Fibroblast of skin of back (primary cell): ENCODE results near the gene COP1. TPM values are rescaled to one million over a fixed set of nuclear protein-coding genes. Genes with fewer than 3 reads are reported as not detected.
"Not testable (repeated sequence)": the region's sequence is repeated elsewhere in the genome, so short reads cannot be mapped to it uniquely, and the experiment has no call there.

Experiments
- DNase-seq: peaks from one replicate; pipeline ENCODE4 v3.0.0-alpha.2; 2013
- polyA plus RNA-seq, 2 experiments: library from polyadenylated mRNA; unstranded; fragments of 120-200 nt; gene quantifications; one replicate each; pipeline ENCODE4 v1.2.1, GENCODE V29; 2013; ENCODE audit not compliant: insufficient read length in 2 of 2

Gene COP1
- polyA plus RNA-seq (2013, experiment 1 of 2; ENCODE audit: insufficient read length), result 42.8 TPM
- 37.5 TPM for polyA plus RNA-seq (2013, experiment 2 of 2; ENCODE audit: insufficient read length)

DNA sequence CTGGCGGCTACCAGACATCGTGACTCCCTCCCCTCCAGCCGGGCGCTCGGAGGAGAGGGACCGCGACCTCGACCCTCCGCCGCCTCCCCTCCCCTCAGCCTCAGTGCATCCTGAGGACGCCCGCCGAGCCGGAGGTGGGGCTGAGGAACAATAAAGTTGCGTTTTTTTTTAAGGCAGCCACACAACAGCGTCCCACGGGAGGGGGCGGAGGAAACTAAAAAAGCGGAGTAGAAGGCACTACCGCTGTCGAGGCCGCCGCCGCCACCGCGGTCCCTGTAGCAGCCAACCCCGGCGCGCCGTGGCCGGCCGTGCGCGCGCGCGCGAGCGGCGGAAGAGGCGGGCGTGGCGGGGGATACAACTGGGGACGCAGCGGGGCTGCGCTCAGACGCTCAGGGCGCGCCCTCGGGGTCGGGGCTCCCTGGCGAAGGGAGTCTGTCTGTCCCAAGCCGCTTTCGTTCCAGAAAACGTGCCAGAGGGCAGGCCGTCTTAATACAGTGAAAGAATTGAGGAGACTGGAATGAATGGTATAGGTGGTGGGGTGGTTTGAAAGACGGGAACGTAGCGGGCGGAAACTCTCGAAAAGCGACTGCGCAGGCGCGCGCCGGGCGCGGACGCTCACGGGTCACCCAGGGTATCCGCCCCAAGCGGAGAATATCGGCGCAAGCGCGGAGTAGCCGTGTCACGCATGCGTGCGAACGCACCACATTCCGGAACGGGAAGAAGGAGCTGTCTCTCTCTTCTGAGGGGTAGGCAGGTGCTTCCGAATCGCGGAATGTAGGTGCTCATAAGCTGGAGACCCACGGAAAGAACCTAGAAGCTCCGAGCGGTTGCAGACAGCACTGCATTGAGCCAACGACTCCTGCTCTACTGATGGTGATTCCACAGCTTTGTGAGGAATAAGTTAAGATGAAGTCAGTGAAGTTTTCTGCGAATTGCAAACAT is at the start of gene COP1:
Gene COP1, minus strand, starts transcription at position 326 of the 942 bp plus-strand sequence. Its CDS starts 308 bp downstream, at position 18.
- peak; percentile 94 for DNase-seq

DNA sequence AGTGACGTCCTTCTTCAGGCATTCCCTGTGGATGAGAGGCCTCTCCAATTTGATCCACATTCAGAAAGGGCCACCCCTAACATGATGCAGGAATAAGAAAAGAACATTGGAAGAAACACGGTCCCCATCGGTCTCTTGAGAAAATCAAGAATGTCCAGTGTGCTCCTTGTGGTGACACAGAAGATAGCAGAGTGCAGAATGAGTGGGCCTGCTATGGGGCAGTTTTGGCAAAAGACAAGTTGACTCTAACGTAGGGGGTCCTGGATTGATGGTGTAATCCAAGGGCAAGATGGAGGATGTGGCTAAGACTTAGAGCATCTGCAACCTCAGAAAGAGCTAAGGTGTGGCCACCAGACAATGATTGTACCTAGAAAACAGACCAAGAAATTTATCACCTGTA is 45.1 kb upstream of the COP1 start:
- no peak for DNase-seq

DNA sequence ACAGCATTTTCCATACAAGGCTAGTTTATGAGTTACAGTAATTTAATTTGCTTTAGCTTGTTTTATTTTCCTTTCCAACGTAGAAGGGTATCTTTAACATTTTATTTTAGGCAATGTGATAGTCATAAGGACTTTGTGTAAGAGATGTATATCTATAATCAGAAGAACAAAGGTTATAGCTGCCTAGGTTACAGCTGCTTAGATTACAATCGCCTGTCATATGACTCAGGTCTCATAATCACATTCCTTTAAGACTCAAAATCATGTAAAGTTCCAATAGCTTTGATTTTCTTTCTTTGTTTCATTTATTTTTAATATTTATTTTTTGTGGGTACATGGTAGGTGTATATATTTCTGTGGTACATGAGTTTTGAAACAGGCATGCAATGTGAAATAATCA is 37.8 kb upstream of the COP1 start:
- DNase-seq, result no peak

DNA sequence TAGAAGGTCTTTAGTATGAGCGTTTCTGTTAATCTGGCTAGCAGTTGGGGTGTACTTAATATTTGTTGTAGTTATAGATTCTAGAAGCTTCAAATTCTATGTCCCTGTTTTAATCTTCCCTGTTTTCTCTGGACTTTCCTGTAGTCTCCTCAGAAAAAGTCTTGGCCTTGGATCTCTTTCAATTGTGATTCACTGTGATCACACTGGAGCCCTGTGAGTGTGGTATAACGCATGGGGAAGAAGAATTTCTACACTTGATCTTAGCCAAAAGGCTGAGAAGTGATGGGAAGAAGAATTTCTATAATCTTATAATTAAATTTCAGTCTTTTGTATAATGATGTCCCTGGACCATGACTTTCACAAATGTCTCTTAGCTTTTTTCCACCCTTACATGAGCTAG is 36.7 kb upstream of the COP1 start:
- peak; percentile 38 for DNase-seq

DNA sequence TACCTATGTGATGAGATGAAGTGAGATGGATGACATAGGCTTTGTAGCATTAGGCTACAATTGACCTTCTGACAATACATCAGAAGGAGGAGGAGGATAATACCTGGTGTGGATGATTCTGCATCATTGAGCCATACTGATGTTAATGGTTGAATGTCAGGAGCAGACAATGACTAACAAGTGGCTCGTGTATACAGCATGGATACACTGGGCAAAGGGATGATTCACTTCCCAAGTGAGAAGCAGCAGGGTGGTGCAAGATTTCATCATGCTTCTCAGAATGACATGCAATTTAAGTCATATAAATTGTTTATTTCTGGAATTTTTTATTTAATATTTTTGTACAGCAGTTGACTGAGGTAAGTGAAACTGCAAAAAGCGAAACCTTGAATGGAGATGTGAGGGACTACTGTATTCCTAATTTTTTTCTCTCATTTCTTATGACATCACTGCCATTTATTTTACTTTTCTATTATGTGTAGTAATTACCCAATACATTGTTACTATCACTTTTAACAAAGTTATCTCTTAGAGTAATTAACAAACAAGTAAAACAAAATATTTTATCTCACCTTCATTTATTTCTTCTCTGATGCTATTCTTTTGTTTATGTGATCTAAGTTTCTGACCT is 34.4 kb upstream of the COP1 start:
- peak; percentile 89 for DNase-seq

DNA sequence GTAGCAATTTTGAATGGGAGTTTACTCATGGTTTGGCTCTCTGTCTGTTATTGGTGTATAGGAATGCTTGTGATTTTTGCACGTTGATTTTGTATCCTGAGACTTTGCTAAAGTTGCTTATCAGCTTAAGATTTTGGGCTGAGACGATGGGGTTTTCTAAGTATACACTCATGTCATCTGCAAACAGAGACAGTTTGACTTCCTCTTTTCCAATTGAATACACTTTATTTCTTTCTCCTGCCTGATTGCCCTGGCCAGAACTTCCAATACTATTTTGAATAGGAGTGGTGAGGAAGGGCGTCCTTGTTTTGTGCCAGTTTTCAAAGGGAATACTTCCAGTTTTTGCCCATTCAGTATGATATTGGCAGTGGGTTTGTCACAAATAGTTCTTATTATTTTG is 26.6 kb upstream of the COP1 start:
- not testable (repeated sequence) for DNase-seq

DNA sequence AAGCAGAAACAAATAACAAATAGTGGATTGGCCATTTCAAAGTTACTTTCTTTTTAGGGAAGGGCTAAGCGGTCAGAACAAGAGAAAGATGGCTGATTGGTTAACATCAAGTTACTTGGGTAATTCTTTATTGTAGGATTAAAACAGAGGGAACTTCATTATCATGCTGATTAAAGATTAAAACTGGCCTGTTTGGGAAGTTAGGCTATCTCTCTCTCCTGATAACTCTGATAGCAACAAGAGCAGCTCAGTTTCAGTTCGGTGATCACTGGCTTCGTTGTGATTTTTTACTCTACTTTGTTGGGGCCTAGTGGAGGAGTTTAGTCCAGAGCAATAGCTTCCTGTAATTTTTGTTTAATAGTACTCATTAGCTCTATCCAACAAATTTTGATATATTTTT is 20.5 kb upstream of the COP1 start:
- DNase-seq, result no peak

DNA sequence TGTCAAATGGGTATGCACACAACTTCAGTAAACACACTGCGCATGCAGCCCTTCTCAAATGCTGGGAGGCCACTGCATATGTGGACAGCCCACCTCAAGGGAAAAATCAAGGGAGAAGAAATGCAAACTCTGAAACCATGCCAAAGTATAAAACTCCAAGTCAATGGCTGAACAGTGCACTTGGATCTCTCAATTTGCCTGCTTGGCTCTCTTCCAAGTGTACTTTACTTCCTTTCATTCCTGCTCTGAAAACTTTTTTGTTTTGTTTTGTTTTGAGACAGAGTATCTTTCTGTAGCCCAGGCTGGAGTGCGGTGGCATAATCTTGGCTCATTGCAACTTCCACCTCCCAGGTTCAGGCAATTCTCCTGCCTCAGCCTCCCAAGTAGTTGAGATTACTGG is 18.8 kb upstream of the COP1 start:
- no peak for DNase-seq

DNA sequence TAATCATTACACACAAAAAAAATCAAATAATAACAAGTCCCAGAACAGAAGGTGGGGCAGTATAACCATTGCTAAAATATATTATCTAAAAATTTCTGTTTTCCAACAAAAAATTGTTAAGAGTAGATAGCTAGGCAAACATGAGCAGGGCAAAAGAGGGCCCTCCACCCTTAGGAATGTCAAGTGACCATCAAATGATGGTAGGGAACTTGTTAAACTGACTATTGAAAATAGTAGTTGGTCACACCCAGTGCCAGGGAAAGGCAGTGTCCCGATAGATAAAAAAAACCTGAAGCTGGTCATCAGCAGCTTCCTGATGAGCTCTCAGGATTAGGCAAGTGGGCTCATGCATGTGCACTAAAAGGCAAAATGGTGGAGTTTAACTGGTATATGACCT is 18.4 kb upstream of the COP1 start:
- DNase-seq, result no peak

DNA sequence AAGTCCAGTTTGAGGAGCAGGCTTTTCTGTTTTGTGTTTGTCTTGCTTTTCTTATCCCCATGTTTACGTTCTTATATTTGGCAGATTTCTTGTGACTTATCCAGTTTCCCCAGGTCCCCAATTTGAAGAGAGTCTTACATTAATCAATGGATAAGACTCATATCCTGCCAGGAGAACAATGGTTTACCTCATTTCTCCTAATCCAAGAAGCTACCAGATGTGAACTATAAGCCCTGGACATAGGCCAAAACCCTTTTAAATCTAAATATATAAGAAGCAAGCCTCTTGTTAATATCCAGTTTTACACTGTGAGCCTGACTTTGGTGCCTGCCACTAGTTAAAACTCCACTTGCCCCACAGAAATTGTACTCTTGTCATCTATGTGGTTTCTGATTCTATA is 15.1 kb upstream of the COP1 start:
- DNase-seq, result no peak

DNA sequence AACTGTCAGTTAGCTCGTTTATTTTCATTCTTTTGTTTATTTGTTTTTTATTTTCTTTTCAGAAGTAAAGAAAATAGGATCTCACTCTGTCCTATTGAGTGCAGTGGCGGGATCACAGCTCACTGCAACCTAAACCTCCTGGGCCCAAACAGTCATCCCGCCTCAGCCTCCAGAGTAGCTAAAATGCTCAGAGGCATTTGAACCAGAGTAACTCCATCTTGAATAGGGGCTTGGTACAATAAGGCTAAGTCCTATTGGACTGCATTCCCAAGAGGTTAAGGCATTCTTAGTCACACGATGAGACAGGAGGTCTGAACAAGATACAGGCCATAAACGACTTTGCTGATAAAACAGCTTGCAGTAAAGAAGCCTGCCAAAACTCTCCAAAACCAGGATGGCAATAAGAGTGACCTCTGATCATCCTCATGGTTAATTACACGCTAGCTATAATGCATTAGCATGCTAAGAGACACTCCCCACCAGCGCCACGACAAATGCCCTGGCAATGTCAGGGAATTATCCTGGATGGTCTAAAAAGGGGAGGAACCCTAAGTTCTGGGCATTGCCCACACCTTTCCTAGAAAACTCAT is 13.1 kb upstream of the COP1 start:
- DNase-seq, result no peak

DNA sequence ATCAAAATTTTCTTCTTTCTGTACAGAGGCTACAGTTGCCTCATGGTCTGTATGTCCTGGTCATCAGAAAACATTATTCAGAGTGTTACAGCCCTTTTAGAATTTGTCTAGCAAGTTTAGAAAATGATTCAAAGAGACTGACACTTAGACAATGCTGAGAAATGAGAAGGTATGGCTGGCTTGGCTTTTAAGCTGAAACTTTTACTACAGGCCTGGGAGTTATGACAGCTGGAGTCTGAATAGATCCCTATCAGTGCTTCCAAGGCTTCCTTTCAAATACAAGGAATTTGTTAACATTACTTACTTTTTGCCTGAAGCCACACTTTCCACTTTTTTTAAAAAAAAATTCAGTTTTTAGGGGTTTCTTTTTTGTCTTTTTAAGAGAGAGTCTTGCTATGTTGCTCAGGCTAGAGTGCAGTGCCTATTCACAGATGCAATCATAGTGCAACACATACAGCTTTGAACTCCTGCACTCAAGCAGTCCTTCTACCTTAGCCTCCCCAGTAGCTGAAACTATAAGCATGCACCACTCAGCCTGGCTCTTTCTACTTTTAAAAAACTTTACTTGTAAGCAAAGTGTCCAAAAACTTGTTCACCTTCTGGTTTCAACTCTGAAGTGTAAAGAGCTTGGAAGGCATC is 10.5 kb upstream of the COP1 start:
- no peak for DNase-seq

DNA sequence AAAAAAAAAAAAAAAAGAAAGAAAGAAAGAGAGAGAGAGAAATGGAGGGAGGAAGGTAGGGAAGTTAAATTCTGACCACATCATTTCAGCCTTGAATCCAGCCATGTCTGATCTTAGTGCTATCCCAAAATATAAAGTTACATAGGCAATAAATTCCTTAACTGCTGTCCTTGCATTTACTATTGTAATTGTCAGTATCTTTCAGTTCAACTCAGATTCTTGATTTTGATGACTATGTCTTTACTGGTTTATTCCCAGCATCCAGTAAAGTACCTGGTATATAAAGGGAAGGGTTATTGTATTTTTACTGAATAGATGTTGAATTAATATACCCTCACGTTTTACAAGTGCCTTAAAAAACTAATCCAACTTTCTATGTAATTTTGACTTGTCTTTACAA is 8.9 kb upstream of the COP1 start:
- no peak for DNase-seq

DNA sequence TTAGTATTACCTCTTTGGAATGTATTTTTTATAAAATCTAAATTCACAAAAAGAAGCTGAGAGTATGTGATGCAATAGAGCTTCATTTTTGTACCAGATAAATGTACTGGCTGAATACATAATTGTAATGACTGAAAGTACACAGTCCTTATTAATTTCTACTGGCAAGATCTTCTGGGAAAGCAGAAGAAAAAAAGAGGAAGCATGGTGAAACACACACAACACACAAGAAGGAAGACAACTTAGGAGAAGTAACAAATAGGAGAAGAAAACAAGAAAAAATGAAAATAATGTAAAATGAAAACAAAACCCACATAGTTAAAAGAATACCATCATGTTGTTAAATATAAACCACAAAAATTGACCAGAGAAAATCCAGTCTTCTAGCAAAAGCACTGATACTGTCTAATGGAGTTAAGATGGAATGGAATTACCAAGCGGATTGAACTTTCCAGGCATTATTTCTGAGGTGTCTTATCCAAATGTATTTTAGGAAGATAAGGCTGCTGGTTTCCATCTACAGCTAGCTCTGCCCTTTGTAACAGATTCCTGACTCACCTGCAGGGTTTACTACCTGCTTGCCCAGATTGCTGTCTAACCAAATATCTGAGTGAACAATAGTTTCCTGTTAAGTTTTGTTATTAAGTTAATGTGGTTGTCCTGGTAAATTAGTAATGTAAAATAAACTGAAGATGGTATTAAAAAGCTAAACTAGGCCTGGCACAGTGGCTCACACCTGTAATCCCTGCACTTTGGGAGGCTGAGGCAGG is 4.5 kb upstream of the COP1 start:
- DNase-seq, result no peak

DNA sequence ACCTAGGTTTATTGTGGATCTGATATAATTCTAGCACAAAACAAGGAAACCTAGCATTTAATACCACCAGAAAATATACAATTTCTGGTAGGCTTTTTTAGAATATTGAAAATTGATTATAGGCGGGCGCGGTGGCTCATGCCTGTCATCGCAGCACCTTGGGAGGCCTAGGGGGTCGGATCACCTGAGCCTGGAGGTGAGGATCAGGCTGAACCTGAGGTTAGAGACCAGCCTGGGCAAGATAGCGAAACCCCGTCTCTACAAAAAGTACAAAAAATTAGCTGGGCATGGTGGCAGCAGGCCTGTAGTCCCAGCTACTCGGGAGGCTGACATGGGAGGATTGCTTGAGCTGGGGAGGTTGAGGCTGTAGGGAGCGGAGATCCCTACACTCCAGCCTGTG is 948 bp upstream of the COP1 start:
- no peak for DNase-seq

DNA sequence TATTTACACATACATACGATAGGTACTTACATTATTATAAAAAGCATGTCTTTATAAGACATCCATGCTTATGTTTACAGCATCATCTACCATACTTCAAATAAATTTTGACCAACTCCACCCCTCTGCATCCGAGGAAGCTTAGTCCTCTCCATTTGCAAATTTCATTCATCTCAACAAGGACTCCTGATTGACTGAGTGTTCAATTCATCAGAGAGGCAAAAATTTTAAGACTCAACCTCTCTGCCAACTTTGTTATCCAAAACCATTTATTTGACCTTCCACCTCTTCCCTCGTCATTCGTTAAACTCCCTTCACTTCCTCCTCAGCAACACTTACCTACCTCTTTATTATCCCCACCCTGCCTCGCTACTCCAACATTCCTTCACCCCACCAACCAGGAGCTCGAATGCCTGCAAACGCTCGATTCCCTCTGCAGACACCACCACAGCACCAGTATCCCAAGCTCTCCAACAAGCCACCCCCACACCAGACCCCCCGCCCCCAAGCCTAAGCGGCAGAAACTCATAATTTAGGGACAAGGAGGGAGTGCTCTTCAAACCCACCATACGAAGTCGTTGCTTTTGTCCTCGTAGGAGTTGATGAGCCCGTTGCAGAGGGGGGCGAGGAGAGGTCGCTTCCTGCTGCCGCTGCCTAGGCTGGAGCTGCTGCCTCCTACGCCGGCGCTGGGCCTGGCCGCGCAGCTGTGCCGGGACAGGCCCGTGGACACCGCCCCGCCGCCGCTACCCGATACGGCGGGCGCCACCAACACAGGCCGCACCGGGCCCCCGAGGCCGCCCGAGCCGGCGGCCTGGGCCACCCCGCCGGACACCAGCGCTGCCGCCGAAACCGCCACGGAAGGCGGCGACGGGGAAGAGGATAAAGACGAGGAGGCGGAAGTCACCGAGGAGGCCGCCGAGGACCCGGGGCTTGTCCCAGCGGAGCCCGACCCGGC is 803 bp downstream of the COP1 start:
- peak; percentile 51 for DNase-seq

DNA sequence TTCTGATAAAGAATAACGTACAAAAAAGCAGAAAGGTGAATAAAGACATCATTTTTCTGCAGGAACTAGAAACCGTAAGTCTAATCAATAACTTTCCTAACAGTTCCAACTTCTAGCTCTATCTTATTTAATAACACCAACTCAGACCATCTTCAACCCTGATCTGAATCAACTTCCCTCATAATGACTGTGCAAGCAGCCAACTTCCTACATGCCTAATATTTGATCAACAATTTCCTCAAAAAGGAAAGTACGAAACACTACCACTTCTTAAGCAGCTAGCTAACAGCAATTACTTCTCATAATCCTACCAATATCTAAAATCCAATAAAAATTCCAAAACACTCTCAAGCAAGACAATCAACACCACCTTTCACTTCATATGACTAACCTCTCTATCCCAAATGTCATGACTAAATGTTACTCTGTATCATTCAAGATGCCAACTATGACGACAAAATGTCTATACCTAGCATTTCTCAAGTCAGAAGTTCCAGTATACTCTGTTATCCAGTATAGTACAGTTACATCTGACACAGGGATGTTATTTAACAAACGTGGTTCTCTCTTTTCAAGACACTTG is 1.7 kb downstream of the COP1 start:
- no peak for DNase-seq

DNA sequence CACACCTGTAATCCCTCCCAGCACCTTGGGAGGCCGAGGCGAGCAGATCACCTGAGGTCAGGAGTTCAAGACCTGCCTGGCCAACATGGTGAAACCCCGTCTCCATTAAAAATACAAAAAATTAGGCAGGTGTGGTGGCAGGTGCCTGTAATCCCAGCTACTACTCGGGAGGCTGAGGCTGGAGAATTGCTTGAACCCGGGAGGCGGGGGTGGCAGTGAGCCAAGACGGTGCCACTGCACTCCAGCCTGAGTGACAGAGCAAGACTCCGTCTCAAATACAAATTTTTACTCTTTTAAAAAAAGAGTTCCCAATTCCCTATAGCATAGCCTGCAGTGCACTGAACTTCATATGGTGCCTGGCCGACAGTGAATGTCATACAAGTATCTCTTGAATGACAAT is 2.4 kb downstream of the COP1 start:
- DNase-seq, result not testable (repeated sequence)

DNA sequence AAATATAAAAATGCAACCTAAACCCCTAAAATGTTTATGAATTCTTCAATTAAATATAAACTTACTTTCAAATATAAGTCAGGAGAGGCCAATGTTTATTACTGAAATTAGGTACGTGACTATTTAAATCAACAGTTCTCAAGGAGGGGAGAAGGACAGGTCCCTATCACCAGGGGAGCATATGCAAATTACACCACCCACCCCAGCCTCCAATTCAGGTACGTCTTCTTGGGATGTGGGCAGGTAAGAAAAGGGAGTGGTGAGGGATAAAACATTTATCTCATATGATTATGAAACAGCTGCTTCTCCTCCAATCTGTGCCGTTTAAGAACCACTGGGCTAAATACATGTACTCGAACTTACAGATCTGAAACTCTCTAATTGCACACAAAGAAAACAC is 3.4 kb downstream of the COP1 start:
- DNase-seq, result no peak

DNA sequence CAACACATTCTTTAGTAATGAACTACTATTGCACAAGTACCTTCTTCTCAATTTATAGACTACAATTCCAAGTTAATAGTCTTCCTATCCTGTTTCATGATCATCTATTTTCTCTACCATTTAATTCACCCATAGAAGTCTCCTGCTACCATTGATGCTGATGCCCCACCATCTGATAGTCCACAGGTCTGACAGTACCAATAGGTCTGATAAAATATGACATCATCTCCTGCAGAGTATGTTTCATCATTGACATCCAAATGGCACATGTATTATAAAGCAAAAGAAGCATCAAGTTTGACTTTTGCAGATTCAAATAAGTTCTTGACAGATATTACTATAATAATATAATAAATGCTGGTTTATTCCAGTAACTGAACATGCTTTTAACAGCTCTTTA is 5.5 kb downstream of the COP1 start:
- DNase-seq, result no peak

DNA sequence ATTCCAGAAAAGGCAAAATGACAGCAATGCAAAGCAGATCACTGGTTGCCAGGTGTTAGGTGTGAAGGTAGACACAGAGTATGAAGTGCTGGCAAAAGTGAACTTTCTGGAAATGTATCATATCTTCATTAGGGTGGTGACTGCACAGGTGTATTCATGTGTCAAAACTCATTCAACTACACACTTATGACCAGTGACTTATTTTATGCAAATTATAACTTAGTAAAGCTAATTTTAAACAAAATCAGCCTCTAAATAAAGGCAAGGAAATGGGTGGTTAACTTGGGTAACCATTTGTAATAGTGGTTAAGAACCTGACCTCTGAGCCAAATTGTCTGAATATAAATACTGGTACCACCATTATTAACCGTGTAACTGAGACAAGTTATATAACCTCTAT is 7.4 kb downstream of the COP1 start:
- DNase-seq, result no peak
